Lower leg skin (tissue), 3 donors: ENCODE measurements around the gene CHST8.

Experiments used
- POLR2A ChIP-seq, 2 donors: fragments of 450-650 bp; IDR thresholded peaks; one replicate each; pipeline ENCODE4 v1.6.1; 2016 to 2017; ENCODE audit warnings: antibody characterized with exemption in 2 of 2, mild to moderate bottlenecking in 1 of 2, moderate library complexity in 1 of 2
- TF ChIP-seq, protein P1 (sequence below), 3 donors: fragments of 450-650 bp; IDR thresholded peaks; one replicate each; pipeline ENCODE4 v1.5.1; 2016; ENCODE audit warnings: antibody characterized with exemption in 3 of 3, mild to moderate bottlenecking in 3 of 3, moderate library complexity in 2 of 3

DNA sequence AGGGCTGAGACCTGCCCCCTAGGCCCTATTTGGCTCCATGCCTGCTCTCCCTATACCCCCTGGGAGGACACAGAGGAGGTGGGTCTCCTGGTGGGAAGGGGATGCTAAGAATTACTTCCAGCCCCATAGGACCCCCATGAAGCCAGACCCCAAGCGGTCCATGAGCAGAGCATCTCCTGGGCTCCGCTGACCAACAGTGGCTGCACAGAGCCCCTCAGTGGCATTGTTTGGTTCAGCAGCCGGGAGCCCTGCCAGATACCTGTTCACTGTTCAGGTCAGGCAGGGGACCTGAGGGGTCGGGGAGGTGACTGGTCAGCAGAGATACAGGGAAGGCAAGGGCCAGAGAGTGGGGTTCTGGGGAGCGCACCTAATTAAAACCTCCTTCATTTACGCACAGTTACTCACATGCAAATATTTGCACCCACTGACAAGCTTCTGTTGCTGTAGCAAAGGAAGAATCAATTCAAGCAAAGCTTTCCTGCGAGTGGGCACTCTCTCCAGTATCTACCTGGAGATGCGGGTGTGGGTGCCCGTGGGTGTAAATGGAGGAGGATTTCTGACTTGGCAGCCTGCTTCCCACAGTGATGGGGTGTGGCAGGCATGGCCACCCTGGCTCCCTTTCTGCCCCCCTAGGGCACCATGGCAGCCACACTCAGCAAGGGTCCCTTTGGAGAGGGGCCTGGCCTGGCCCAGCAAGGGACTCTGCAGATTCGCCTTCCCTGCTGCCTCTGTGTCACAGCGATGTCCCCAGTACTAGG lies 83.5 kb downstream of the CHST8 start:
- TF ChIP-seq, protein P1, sequence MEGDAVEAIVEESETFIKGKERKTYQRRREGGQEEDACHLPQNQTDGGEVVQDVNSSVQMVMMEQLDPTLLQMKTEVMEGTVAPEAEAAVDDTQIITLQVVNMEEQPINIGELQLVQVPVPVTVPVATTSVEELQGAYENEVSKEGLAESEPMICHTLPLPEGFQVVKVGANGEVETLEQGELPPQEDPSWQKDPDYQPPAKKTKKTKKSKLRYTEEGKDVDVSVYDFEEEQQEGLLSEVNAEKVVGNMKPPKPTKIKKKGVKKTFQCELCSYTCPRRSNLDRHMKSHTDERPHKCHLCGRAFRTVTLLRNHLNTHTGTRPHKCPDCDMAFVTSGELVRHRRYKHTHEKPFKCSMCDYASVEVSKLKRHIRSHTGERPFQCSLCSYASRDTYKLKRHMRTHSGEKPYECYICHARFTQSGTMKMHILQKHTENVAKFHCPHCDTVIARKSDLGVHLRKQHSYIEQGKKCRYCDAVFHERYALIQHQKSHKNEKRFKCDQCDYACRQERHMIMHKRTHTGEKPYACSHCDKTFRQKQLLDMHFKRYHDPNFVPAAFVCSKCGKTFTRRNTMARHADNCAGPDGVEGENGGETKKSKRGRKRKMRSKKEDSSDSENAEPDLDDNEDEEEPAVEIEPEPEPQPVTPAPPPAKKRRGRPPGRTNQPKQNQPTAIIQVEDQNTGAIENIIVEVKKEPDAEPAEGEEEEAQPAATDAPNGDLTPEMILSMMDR (IDR thresholded peaks at IDR 0.05) = no peak
- TF ChIP-seq POLR2A (IDR thresholded peaks at IDR 0.05) = no peak
